Stomach (tissue), 4 donors: Measurements from ENCODE around the gene SCP2.

Experiments
- CTCF ChIP-seq, 7 experiments: fragments of 450-650 bp in 4 of 7; fragments of 200-600 bp in 3 of 7; sonication (generic) in 3 of 7; IDR thresholded peaks; one replicate each; pipeline ENCODE4 v1.5.1; 2016 to 2019; ENCODE audit warnings: antibody characterized with exemption in 7 of 7, control low read depth in 2 of 7, mild to moderate bottlenecking in 1 of 7
- EP300 ChIP-seq: sonication (generic); formaldehyde crosslinking; IDR thresholded peaks from one replicate; pipeline ENCODE4 v1.6.1; 2017; ENCODE audit warnings: antibody characterized with exemption
- POLR2A ChIP-seq, 4 donors: fragments of 450-650 bp; IDR thresholded peaks; one replicate each; pipeline ENCODE4 v1.6.1; 2016; ENCODE audit warnings: antibody characterized with exemption in 4 of 4, control low read depth in 2 of 4, mild to moderate bottlenecking in 1 of 4, moderate library complexity in 1 of 4
- POLR2AphosphoS5 ChIP-seq, 3 donors: sonication (generic); formaldehyde crosslinking; IDR thresholded peaks; one replicate each; pipeline ENCODE4 v1.6.1; 2016; ENCODE audit warnings: antibody characterized with exemption in 3 of 3

- TF ChIP-seq POLR2AphosphoS5 (IDR thresholded peaks at IDR 0.05) = no peak
- no peak for TF ChIP-seq CTCF (IDR thresholded peaks at IDR 0.05)
- TF ChIP-seq EP300 = no peak
- TF ChIP-seq POLR2A (IDR thresholded peaks at IDR 0.05) = no peak
Observed at GRCh38 chr1:53081384-53082066, 154.4 kb downstream of the SCP2 start.
